Measurements from ENCODE around the gene HUNK. TPM values are rescaled to one million over a fixed set of nuclear protein-coding genes. Genes with fewer than 3 reads are reported as not detected.

HUNK gene
- total and polyA plus RNA-seq, 12 donors = 0.13 to 1.4 (median 0.54) TPM

GRCh38 chr21:32009263-32009662, 136.4 kb downstream of the HUNK start:
- no peaks in the 10 kb centered on the region for H3K9me3 ChIP-seq (replicated peaks in 1 of 3)
- DNase-seq = no peak
- TF ChIP-seq, protein P1, sequence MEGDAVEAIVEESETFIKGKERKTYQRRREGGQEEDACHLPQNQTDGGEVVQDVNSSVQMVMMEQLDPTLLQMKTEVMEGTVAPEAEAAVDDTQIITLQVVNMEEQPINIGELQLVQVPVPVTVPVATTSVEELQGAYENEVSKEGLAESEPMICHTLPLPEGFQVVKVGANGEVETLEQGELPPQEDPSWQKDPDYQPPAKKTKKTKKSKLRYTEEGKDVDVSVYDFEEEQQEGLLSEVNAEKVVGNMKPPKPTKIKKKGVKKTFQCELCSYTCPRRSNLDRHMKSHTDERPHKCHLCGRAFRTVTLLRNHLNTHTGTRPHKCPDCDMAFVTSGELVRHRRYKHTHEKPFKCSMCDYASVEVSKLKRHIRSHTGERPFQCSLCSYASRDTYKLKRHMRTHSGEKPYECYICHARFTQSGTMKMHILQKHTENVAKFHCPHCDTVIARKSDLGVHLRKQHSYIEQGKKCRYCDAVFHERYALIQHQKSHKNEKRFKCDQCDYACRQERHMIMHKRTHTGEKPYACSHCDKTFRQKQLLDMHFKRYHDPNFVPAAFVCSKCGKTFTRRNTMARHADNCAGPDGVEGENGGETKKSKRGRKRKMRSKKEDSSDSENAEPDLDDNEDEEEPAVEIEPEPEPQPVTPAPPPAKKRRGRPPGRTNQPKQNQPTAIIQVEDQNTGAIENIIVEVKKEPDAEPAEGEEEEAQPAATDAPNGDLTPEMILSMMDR (IDR thresholded peaks at IDR 0.05) = no peak
- no peak for TF ChIP-seq POLR2A (IDR thresholded peaks at IDR 0.05)
- no peaks in the 10 kb centered on the region for H3K36me3 ChIP-seq (replicated peaks in 1 of 2)
- no peak overlapping the region for H3K4me3 ChIP-seq
- 83 to 89% (median 86%) methylated on average over 2 to 3 of the region's 3 CpGs for WGBS, 4 donors
- H3K4me1 ChIP-seq (replicated peaks in 1 of 2) = no peaks in the 10 kb centered on the region
- H3K27ac ChIP-seq = no peak overlapping the region
- intact Hi-C loops (cut with DNase I) = no loop called here
- H3K27me3 ChIP-seq = no peaks in the 10 kb centered on the region

- H3K27ac ChIP-seq = no peak overlapping the region
- WGBS, 4 donors = 29 to 42% (median 39%) methylated on average over 7 of the region's 7 CpGs
- H3K4me1 ChIP-seq (replicated peaks in 1 of 2) = no peaks in the 10 kb centered on the region
- TF ChIP-seq, protein P1 (IDR thresholded peaks at IDR 0.05) = no peak
- TF ChIP-seq POLR2A (IDR thresholded peaks at IDR 0.05) = no peak
- H3K27me3 ChIP-seq = no peaks in the 10 kb centered on the region
- H3K4me3 ChIP-seq = no peak overlapping the region
- no peaks in the 10 kb centered on the region for H3K36me3 ChIP-seq (replicated peaks in 1 of 2)
- peak in 3 of 7 donors; percentile 5 to 37 (median 15) for DNase-seq
- no peaks in the 10 kb centered on the region for H3K9me3 ChIP-seq (replicated peaks in 1 of 3)
- intact Hi-C loops (cut with DNase I) = no loop called here
These were observed 142.8 kb downstream of the HUNK start for GRCh38 chr21:32015461-32016139.

DNA sequence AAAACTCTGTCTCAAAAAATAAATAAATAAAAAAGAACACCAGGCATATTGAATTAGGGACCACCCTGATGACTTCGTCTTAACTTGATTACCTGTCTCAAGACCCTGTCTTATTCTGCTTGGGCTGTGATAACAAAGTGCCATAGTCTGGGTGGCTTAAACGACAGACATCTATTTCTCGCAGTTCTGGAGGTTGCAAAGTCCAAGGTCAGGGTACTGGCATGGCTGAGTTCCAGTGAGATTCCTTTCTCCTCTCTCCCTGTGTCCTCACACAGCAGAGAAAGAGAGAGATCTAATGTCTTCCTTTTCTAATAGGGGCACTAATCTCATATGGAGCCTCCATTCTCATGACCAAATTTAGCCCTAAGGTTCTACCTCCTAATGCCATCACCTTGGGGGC, 145.6 kb downstream of the HUNK start:
- no peak for DNase-seq
- intact Hi-C loops (cut with DNase I) = no loop called here
- no peaks in the 10 kb centered on the region for H3K4me1 ChIP-seq (replicated peaks in 1 of 2)

GRCh38 chr21:32020564-32020963, 147.7 kb downstream of the HUNK start:
- no peaks in the 10 kb centered on the region for H3K4me1 ChIP-seq (replicated peaks in 1 of 2)
- peak in 3 of 7 donors; percentile 19 to 32 (median 29) for DNase-seq
- no peak overlapping the region for H3K27ac ChIP-seq
- H3K9me3 ChIP-seq (replicated peaks in 1 of 3) = no peaks in the 10 kb centered on the region
- no peaks in the 10 kb centered on the region for H3K36me3 ChIP-seq (replicated peaks in 1 of 2)
- WGBS, 4 donors = 46 to 68% (median 58%) methylated on average over 5 of the region's 5 CpGs
- no peak overlapping the region for H3K4me3 ChIP-seq
- H3K27me3 ChIP-seq = no peaks in the 10 kb centered on the region
- TF ChIP-seq POLR2A (IDR thresholded peaks at IDR 0.05) = no peak
- TF ChIP-seq, protein P1 (IDR thresholded peaks at IDR 0.05) = no peak
- intact Hi-C loops (cut with DNase I) = no loop called here

More for the DNA sequence above, 145.6 kb downstream of the HUNK start:
- Histone ChIP-seq H3K27ac (no peak overlapping the region), H3K4me3 (no peak overlapping the region), H3K36me3 (replicated peaks in 1 of 2) (no peaks in the 10 kb centered on the region), H3K9me3 (replicated peaks in 1 of 3) (no peaks in the 10 kb centered on the region), H3K27me3 (no peaks in the 10 kb centered on the region)
- no peak for TF ChIP-seq POLR2A (IDR thresholded peaks at IDR 0.05)
- TF ChIP-seq, protein P1 (IDR thresholded peaks at IDR 0.05) = no peak
- 51 to 66% (median 58%) methylated on average over 3 of the region's 3 CpGs for WGBS, 4 donors

All from adrenal gland (tissue), 12 donors.